HepG2 (cell line): ENCODE data around the gene ADAMTS12. TPM values are rescaled to one million over a fixed set of nuclear protein-coding genes. Genes with fewer than 3 reads are reported as not detected.

Experiments
- ARID3A ChIP-seq: IDR thresholded peaks from 2 replicates; pipeline ENCODE4 v1.6.1; 2012; ENCODE audit warnings: low read depth, low read length, improper control_type of control experiment
- BCL3 ChIP-seq: sonication (generic); formaldehyde crosslinking; IDR thresholded peaks from 2 replicates; pipeline ENCODE4 v1.5.1; 2020; ENCODE audit warnings: mild to moderate bottlenecking, missing genetic modification reagents, moderate library complexity
- FOXP1 ChIP-seq, 2 experiments: fragments of 450-650 bp in 1 of 2; IDR thresholded peaks; 2 replicates each; pipeline ENCODE4 v1.6.1; 2017 to 2018; ENCODE audit warnings: antibody characterized with exemption in 1 of 2
- HMGA1 ChIP-seq: sonication (generic); formaldehyde crosslinking; conservative IDR thresholded peaks from 2 replicates; pipeline ENCODE4 v1.4.0; 2020; ENCODE audit warnings: missing genetic modification reagents
- JARID2 ChIP-seq: sonication (generic); formaldehyde crosslinking; IDR thresholded peaks from 2 replicates; pipeline ENCODE4 v1.8.1; 2023; ENCODE audit warnings: missing genetic modification reagents, inconsistent platforms; ENCODE audit not compliant: insufficient replicate concordance
- MXD3 ChIP-seq: IDR thresholded peaks from 2 replicates; pipeline ENCODE4 v1.6.1; 2016; ENCODE audit warnings: mild to moderate bottlenecking, missing biosample characterization, missing genetic modification reagents
- NR2F6 ChIP-seq, 2 experiments: IDR thresholded peaks; 2 replicates each; pipeline ENCODE4 v1.6.1; 2016; ENCODE audit warnings: antibody characterized with exemption in 1 of 2, mild to moderate bottlenecking in 1 of 2
- SMC3 ChIP-seq: IDR thresholded peaks from 2 replicates; pipeline ENCODE4 v1.6.1; 2011; ENCODE audit warnings: low read length, improper control_type of control experiment
- SSRP1 ChIP-seq: IDR thresholded peaks from 2 replicates; pipeline ENCODE4 v1.6.1; 2016; ENCODE audit warnings: control low read depth
- SUZ12 ChIP-seq: fragments of 150-350 bp; IDR thresholded peaks from 2 replicates; pipeline ENCODE4 v1.6.1; 2014; ENCODE audit warnings: low read depth, low read length
- THAP7 ChIP-seq: sonication (generic); formaldehyde crosslinking; IDR thresholded peaks from 2 replicates; pipeline ENCODE4 v1.8.1; 2023; ENCODE audit warnings: mild to moderate bottlenecking, missing genetic modification reagents
- ZFAT ChIP-seq: sonication (generic); formaldehyde crosslinking; conservative IDR thresholded peaks from 2 replicates; pipeline ENCODE4 v1.8.1; 2023; ENCODE audit warnings: missing genetic modification reagents, inconsistent platforms
- ZNF12 ChIP-seq: sonication (generic); formaldehyde crosslinking; IDR thresholded peaks from 2 replicates; pipeline ENCODE4 v1.5.0; 2020; ENCODE audit warnings: missing genetic modification reagents
- ZNF142 ChIP-seq: sonication (generic); formaldehyde crosslinking; IDR thresholded peaks from 2 replicates; pipeline ENCODE4 v1.4.0; 2020; ENCODE audit warnings: missing genetic modification reagents
- ZNF232 ChIP-seq: sonication (generic); formaldehyde crosslinking; IDR thresholded peaks from 2 replicates; pipeline ENCODE4 v1.4.0; 2020; ENCODE audit warnings: missing genetic modification reagents, borderline replicate concordance
- ZNF335 ChIP-seq: sonication (generic); formaldehyde crosslinking; IDR thresholded peaks from 2 replicates; pipeline ENCODE4 v1.4.0; 2020; ENCODE audit warnings: missing genetic modification reagents
- ZNF546 ChIP-seq: sonication (generic); formaldehyde crosslinking; conservative IDR thresholded peaks from 2 replicates; pipeline ENCODE4 v1.8.1; 2023; ENCODE audit warnings: mild to moderate bottlenecking, missing genetic modification reagents
- ZNF747 ChIP-seq: sonication (generic); formaldehyde crosslinking; IDR thresholded peaks from 2 replicates; pipeline ENCODE4 v1.8.1; 2023; ENCODE audit warnings: missing genetic modification reagents, mild to moderate bottlenecking, borderline replicate concordance
- polyA plus RNA-seq, 8 experiments: library from polyadenylated mRNA; depleted of rRNA in 3 of 8; stranded (reverse) in 7 of 8; unstranded in 1 of 8; fragments of >200 nt; fragmentation: Illumina TruSeq in 4 of 8; extraction: Trizol in 4 of 8; gene quantifications; 2 replicates each; pipeline versions ENCODE4 v1.2.1 to v1.2.3, GENCODE V29; 2011 to 2016; ENCODE audit warnings: low read depth in 4 of 8, missing spikeins in 1 of 8, mixed read lengths in 1 of 8; ENCODE audit not compliant: insufficient read depth in 1 of 8
- total RNA-seq, 5 experiments: library from RNA; depleted of rRNA; stranded (reverse); fragments of >200 nt; fragmentation: Illumina TruSeq; extraction: Trizol; gene quantifications; 2 replicates each; pipeline ENCODE4 v1.2.3, GENCODE V29; 2016; ENCODE audit warnings: low read depth in 1 of 5
- TF ChIP-seq, protein P1 (sequence below): sonication (generic); formaldehyde crosslinking; conservative IDR thresholded peaks from 2 replicates; pipeline ENCODE4 v1.8.0; 2022; ENCODE audit warnings: mild to moderate bottlenecking, moderate library complexity, missing genetic modification reagents

ADAMTS12 gene
- total and polyA plus RNA-seq, 2 of the 13 experiments (the other 11 are each of a cell fraction or from before 2014, with no cell fraction given), result 0.03 TPM; not detected in 1

DNA sequence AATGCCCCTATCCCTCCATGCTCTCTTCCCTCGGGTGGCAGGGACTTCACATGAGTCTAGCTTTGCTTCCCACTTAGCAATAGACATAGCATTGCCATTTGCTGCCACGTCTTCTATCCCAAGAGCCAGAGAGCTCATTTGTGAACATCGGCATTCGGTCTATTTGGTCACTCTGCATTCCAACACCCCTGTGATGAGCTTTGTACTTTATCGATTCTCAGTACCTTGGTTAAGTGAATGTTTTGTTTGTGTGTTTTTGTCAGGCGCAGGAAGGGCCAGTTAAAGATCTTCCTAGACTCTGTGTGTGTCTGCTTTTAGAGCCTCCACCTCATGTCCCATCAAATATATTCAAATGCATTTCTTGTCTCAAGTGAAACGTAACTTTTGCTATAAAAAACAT lies 309.4 kb downstream of the ADAMTS12 start (continued):
- TF ChIP-seq ZNF142 (CRISPR knock-in tag) (no peak), ARID3A (peak; percentile 24; the same call in 1 of the 2 replicates), NR2F6 (IDR thresholded peaks at IDR 0.05) (no peak), NR2F6 (CRISPR knock-in tag; IDR thresholded peaks at IDR 0.05) (peak; percentile 41; the same call in 1 of the 2 replicates), ZNF747 (CRISPR knock-in tag) (0 out of 2 replicates have a peak, but pooled peaks have one; percentile 30), HMGA1 (CRISPR knock-in tag) (no peak), ZFAT (CRISPR knock-in tag) (no peak), ZNF12 (no peak; the same call in 1 of the 2 replicates), ZNF546 (CRISPR knock-in tag) (no peak), ZNF232 (CRISPR knock-in tag) (no peak), BCL3 (CRISPR knock-in tag) (no peak), SSRP1 (CRISPR knock-in tag) (peak; percentile 42; the same call in 1 of the 2 replicates), SUZ12 (no peak), FOXP1 (IDR thresholded peaks at IDR 0.05) (no peak), FOXP1 (CRISPR knock-in tag; IDR thresholded peaks at IDR 0.05) (peak; percentile 80), THAP7 (CRISPR knock-in tag) (no peak), SMC3 (no peak; the same call in 1 of the 2 replicates), ZNF335 (no peak), MXD3 (CRISPR knock-in tag) (no peak), JARID2 (CRISPR knock-in tag) (no peak)
- TF ChIP-seq, protein P1, sequence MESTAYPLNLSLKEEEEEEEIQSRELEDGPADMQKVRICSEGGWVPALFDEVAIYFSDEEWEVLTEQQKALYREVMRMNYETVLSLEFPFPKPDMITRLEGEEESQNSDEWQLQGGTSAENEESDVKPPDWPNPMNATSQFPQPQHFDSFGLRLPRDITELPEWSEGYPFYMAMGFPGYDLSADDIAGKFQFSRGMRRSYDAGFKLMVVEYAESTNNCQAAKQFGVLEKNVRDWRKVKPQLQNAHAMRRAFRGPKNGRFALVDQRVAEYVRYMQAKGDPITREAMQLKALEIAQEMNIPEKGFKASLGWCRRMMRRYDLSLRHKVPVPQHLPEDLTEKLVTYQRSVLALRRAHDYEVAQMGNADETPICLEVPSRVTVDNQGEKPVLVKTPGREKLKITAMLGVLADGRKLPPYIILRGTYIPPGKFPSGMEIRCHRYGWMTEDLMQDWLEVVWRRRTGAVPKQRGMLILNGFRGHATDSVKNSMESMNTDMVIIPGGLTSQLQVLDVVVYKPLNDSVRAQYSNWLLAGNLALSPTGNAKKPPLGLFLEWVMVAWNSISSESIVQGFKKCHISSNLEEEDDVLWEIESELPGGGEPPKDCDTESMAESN (CRISPR knock-in tag), result 0 out of 2 replicates have a peak, but pooled peaks have one; percentile 29
